A172 (cell line): ENCODE data around the gene GTPBP8. TPM values are rescaled to one million over a fixed set of nuclear protein-coding genes. Genes with fewer than 3 reads are reported as not detected.
A peak's percentile ranks its signal among the peaks of the same experiment; 100 is the strongest.
"Not testable (repeated sequence)": the region's sequence is repeated elsewhere in the genome, so short reads cannot be mapped to it uniquely, and the experiment has no call there.

Source experiments
- DNase-seq: peaks from one replicate; pipeline ENCODE4 v3.0.0-alpha.2; 2015; ENCODE audit warnings: low spot score
- total RNA-seq: library from RNA; depleted of rRNA; stranded (reverse); fragments of >200 nt; shearing (Covaris generic); gene quantifications from 2 replicates; pipeline ENCODE4 v1.2.3, GENCODE V29; 2014

GTPBP8 gene
- total RNA-seq, 1 experiment from 2014 or later = 26.3 TPM

DNA sequence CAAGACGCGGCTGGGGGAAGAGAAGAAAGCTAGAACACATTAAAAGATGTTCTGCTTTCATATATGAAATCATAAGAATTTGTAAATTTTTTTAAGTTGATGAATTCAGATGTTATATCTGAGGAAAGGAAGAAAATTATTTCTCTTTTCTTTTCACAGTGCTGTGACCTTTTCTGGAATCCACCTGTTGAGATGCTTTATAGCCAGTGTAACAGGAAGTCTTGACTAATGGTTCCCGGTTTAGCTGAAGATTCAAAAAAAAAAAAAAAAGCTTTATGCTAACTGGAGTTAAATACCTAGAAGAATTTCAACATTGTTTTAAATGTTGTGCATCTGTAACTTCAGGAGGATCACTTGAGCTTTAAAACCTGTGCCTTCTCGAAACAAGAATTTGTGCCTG lies 9.9 kb downstream of the GTPBP8 start:
- DNase-seq = no peak

DNA sequence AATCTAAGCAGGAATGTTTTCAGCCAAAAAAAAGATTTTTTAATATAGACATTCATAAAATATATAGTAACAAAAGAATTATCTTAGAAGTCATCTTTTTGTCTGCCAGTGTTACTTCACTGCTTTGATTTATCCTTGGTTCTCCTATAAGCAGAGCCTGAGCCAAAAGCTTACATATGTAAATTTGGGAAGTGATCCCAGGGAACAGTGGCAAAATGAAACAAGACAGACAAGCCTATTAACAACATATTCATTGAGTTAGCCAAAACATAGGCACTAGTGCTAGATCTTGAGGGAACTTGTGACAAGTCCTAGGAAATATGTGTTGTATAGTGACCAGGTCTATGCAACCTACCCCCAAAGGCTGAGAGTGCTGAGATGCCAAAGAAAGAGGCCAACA lies 11.3 kb downstream of the GTPBP8 start:
- DNase-seq = no peak

DNA sequence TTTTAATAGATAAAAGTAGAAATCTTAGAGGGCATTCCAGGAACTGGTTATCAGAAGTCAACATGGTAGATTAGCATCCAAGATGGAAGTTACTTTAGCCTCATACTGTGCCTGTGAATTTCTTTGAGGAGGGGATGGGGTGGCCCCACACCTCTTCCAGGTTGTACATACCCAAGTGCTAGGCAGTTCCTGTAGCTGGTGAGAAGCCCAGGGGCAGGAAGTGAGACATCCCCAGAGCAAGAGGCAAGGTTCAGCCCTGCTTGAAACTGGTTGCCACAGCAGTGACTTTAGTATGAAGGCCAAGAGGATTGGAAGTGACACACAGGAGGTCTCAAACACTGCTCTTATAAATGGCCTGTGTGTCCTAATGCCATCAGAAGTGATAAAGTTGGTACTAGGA lies 11.9 kb downstream of the GTPBP8 start:
- DNase-seq = no peak

DNA sequence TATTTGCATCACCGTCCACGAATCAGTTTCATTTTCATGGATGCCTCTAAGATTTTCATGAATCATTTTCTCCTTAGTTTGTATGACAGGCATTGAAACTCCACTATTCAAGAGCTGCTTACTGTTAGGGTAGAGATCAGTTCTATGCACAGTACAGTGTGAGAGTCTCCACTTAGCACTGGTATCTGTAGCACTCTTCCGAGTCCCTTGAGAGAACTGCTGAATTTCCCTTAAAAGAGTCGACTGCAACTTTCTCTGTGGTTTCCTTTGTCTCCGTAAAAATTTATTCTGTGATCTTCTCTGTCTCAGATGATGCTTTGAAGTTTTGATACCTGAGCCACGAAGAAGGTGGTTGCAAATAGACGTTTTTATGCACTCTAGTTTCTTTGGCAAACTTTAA lies 14.8 kb downstream of the GTPBP8 start:
- no peak for DNase-seq

DNA sequence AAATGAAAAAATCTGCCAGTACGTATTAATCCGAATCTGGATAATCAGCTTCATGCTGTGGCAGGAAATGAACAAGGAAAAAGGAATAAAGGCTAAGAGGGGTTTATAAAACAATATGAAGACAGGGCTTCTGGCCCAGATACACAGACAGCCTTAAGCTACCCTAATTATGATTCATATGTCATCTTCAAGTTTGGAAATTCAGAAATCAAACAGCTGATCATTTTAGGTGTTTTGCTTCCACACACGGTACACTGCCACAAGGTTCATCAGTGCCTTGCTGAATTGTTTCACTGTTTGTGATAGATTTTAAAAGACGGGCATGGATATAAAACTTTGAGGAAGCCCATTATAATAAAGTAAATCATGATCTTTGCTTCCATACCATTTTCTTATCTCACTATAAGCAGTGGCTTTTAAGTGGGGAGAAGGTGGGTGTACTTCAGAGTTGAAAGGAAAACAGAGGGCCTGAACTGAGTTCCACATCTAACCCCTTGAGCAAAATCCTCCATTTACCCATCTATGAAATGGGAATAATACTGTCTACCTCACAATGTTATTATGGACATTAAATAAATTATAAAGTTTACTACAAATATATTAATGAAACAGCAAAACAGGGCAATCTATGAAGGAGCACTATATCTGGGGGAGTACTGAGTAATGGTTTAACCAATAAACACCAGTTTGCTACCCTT lies 15.7 kb downstream of the GTPBP8 start:
- no peak for DNase-seq

DNA sequence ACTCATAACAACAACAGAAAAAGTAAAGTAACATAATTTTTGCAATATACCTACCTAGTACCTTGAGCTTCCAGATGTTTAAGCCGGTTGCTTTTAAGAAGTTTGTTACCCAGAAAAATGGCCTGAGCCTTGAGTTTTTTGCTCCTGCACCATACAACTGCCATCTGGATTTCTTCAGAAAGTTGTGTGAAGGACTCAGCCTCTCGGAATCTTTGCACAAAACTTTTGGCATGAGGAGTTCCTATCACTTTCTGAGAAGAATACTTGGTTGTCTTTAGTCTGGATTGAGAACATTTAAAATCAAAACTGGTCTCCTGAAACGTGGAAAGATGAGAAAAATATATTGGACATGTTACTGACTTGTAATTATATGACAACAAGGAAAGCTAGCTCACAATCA lies 17.3 kb downstream of the GTPBP8 start:
- no peak for DNase-seq

DNA sequence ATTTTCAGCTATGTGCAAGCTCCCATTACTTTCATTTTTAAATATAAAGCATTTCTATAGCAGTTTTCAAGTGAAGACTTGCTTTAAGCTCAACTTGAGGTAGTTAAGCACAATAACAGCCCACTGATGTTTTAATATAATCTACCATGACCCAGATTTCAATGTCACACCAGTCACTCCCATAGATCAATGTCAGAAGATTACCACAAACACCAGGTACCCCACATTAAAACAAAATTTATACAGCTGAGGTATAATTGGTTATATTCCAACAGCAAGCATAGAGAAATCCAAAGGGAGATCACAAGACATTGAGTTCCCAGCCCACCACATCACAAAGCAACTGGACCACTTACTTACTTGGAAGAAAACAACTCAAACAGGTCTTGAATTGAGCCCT lies 22.8 kb downstream of the GTPBP8 start:
- no peak for DNase-seq

DNA sequence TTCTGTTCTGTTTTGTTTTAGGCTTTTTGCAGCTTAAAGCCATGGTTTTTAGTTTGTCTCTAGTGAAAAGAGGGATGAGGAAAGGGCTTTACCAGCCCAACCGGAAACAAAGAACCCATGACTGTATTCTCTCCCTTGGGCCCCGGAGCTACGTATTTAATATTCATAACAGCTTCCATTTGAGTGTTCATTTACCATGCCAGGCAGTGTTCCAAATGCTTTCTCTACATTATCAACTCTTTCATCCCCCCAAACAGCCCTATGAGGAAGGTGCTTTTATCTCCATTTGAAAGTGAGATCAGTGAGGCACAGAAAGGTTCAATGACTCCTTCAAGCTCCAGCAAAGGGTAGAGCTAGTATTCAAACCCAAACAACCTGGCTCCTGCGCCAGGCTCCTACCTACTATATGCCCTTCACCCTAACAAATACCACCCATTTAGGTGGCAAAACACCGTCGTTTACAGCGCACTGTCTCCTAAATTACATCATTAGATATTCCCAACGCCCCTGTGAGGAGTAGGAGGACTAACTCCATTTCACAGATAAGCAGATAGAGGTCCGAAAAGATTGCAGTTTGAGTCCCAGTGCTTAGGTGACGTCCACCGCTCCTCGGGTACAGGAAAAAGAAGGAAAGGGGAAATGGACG lies 27.9 kb downstream of the GTPBP8 start:
- peak; percentile 18 for DNase-seq

DNA sequence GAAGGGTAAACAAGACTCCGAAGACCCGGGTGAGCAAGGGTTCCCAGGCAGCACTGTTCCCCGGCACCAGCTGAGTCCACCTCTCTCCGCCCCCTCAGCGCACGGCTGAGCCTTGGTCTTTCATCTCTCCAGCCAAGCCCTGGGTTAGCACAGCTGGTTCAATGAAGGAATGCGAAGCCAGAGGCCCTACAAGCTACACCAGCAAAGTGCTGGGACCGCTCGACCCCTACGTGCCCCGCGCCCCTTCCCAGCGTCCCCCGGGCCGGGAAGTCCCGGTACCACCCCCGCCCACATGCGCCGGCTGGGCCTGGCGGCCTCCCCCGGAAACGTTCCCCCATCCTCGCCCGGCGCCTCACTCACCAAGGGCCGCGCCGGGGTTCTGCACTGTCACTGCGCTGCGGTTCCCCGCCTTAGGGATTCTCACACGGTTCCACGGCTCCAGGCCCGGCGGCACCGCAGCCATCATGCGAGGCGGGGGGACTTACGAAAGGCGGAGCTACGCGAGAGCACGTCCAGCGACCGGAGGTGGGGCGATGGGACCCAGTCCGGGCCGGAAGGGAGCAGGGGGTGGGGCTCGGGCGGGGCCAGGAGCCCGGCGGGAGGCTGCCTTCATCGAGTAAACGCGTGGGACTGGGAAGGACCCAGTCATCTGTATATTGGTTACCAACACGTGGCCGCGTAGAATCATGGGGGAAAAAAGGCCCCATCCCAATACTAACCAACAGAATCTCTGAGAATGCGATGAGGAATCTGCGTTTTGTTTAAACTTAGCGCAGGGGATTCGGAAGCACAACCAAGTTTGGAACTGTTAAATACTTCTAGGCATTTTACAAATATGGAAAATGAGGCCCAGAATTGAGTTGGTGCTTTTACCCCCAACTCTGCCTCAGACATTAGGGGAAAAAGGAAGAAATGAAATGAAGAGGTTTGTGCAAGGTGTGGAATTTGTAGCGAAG lies 28.7 kb downstream of the GTPBP8 start:
- peak; percentile 87 for DNase-seq

DNA sequence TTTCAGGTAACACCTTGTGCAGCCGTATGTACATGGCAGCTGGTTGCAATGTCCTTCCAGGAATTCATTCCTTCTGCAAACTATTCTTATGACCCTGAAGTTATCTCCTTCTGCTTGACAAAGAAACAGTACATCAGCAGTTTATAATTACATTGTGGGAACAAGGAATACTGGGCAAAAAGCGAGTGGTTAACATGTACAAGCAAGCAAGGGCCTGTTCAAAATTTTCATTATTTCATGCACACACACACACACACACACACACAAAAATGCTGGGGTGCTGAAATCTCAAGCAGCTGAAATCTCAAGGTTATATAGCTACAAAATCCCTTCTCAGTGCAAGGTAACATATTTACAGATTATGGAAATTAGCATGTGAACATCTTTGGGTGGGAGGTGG lies 30.7 kb downstream of the GTPBP8 start:
- DNase-seq = no peak

DNA sequence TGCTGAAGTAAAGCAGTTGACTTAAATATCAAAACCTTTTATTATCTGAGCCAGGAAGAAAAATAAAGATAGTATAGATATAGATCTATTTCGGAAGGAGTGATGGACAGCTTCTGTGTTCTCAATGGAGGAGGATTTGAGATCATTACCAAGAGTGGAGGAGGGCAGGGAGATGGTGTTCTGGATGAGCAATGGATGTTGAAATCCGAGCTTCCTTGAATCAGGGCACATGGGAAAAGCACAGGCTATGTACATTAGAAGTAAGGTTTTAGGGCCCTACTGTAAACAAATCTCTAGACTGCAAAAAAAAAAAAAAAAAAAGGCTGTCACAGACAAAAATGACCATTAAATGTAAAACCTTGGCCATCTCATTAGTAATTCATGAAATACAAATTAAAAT lies 43.2 kb downstream of the GTPBP8 start:
- DNase-seq = no peak

DNA sequence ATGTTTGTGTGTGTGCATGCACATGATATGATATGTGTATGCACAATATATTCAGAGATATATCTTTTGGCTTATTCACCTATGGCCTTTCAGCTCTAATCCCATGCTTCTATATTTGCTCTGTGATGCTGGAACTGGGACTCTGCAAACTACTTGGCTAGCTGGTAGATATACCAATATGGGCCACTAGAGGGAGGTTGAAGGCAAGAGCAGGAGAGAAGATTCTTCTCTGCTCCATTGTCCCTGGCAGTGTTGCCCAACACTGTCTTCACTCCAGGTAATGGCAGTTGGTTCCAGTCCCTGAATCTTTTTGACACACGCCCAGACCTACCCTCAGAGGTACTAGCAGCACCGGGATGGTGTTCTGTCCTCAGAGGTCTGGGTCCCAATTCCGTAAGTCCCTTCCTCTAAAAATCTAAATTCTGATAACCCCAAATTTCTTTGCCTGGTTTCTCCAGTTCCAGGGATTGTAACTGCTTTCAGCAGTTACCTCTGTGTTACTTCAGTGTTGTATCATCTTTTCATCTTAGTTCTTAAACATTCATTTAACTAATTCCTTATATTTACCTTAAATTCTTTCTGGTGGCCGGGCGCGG lies 44.7 kb downstream of the GTPBP8 start:
- DNase-seq = peak; percentile 60

DNA sequence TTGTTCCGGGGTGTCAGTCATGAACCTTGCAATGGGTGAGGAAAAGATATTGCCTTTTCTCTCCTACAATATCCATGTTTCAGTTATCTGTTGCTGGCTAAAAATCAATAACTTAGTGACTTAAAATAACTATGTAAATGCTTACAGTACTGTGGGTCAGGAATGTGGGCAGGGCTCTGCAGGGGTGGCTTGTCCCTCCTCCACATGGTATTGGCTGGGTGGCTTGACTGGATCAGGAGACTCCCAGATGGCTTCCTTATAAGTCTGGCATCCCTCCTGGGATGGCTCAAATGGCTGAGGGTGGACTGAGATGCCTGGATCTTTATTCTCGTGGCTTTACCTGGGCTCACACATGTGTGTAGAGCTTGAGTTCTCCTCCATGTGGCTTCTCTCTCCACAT lies 47.5 kb downstream of the GTPBP8 start:
- DNase-seq = no peak

DNA sequence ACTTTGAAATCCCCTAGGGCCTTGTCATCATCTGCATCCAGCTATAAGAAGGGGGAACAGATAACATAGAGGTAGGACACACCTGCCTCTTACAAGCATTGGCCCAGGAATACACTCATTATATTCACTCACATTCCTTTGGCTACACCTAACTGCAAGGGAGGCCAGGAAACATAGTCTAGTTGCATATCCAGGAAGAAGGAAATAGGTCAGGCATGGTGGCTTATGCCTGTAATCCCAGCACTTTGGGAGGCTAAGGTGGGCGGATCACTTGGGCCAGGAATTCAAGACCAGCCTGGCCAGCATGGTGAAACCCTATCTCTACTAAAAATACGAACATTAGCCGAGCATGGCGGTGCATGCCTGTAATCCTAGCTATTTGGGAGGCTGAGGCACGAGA lies 48.8 kb downstream of the GTPBP8 start:
- DNase-seq = no peak

DNA sequence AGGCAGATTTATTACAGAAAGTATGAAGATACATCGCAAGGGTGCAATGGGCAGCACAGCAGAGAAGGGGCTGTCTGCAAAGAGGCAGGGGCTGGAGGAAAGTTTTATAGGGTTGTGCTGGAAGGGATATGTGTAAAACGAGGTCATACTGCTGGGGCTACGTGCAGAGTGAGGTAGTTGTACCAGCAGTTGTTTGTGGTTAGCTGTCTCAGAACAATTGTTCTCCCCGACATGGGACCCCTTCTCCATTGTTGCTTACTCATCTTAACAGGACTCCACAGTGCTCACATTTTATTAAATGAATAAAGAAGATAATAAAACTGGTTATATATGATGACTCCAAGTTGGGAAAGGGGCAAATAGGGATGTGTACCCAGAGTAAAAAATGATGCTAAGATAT lies 49.4 kb downstream of the GTPBP8 start:
- no peak for DNase-seq

DNA sequence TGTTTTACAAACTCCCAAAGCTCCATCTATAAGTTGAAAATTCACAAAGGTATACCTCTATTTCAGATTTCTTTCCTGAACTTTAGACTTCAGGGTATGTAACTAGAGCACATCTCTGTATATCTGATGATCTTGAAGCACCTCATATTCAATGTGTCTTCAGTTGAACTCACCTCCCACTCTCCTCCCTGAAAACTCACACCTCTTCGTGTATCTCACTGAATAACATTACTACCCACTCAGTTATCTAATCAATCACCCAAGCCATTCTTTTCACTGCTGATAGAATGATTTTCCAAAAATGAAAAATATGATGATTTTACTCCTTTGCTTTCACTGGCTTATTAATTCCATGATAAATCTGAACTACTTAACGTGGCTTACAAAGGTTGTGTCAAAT lies 52.9 kb downstream of the GTPBP8 start:
- DNase-seq = no peak

DNA sequence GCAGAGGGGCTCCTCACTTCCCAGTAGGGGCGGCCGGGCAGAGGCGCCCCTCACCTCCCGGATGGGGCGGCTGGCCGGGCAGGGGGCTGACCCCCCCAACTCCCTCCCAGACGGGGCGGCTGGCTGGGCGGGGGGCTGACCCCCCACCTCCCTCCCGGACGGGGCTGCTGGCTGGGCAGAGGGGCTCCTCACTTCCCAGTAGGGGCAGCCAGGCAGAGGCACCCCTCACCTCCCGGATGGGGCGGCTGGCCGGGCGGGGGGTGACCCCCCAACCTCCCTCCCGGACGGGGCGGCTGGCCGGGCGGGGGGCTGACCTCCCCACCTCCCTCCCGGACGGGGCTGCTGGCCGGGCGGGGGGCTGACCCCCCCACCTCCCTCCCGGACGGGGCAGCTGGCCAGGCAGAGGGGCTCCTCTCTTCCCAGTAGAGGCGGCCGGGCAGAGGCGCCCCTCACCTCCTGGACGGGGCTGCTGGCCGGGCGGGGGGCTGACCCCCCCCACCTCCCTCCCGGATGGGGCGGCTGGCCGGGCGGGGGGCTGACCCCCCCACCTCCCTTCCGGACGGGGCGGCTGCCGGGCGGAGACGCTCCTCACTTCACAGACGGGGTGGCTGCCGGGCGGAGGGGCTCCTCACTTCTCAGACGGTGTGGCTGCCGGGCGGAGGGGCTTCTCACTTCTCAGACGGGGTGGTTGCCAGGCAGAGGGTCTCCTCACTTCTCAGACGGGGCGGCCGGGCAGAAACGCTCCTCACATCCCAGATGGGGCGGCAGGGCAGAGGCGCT lies 55.6 kb downstream of the GTPBP8 start:
- not testable (repeated sequence) for DNase-seq

DNA sequence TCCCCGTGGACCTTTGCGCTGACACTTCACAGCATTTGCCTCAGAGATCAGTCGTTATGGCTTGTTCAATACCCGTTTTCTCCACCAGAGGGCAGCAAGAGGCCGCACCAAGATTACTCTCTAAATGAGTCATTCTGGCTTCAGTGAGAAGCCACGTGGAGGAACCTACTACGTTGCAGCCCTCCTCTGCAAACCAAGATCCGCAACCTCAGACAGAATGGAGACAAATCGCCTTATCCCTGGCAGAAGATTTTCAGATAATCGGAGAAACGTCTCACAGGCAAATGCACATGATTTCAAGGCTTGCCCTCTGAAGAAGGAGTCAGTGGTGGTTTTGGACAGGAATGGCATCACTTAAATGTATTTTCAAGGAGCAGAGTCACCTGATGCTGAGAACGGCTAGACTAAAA lies 60.5 kb downstream of the GTPBP8 start:
- peak; percentile 78 for DNase-seq
